GM19193 (cell line): ENCODE measurements around the gene AMPH.

Experiments used
- POLR2A ChIP-seq: IDR thresholded peaks from 4 replicates; pipeline ENCODE4 v1.6.1; 2011; ENCODE audit not compliant: insufficient read depth, insufficient read length; ENCODE audit errors: extremely low read depth

Gene AMPH

DNA sequence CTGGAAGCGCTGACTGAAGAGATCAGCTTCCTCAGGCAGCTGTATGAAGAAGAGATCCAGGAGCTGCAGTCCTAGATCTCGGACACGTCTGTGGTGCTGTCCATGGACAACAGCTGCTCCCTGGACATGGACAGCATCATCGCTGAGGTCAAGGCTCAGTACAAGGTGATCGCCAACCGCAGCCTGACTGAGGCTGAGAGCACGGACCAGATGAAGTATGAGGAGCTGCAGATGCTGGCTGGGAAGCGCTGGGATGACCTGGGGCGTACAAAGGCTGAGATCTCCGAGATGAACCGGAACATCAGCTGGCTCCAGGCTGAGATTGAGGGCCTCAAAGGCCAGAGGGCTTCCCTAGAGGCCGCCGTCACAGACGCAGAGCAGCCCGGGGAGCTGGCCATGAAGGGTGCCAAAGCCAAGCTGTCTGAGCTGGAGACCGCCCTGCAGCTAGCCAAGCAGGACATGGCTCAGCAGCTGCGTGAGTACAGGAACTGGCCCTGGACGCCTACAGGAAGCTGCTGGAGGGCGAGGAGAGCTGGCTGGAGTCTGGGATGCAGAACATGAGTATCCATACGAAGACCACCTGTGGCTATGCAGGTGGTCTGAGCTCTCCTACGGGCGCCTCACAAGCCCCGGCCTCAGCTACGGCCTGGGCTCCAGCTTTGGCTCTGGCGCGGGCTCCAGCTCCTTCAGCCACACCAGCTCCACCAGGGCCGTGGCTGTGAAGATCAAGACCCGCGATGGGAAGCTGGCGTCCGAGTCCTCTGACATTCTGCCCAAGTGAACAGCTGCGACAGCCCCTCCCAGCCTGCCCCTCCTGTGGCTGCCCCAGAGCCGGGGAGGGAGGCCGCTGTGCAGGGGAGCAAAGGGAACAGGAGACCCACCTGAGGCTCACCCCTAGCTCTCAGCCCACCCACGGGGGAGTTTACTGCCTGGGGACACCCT is 24.9 kb upstream of the AMPH start:
- no peak for TF ChIP-seq POLR2A

DNA sequence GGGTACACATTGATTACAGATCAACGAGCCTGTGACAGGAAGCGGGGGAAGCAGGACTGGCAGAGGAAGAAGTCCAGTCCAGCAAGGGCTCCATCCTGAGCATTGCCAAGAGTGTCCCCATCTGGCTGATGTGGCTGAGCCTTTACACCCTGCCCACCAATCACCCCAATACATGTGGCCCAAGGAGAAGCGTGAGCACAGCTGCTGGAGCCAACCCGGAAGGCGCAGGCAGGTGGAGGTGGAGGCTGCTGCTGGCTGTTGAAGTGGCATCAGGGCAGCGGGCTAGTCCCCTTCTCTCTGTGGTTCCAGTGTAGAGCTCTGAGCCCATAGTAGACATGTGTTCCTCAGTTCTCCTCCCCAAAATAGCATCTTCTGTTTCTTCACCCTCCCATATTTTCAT is 6.8 kb upstream of the AMPH start:
- no peak for TF ChIP-seq POLR2A

- TF ChIP-seq POLR2A: no peak
These were observed 1.2 kb upstream of the AMPH start for GRCh38 chr7:38632411-38632810.

GRCh38 chr7:38629651-38630510 is 1.3 kb downstream of the AMPH start:
- no peak for TF ChIP-seq POLR2A

GRCh38 chr7:38628630-38629385 is 2.4 kb downstream of the AMPH start:
- TF ChIP-seq POLR2A: no peak

DNA sequence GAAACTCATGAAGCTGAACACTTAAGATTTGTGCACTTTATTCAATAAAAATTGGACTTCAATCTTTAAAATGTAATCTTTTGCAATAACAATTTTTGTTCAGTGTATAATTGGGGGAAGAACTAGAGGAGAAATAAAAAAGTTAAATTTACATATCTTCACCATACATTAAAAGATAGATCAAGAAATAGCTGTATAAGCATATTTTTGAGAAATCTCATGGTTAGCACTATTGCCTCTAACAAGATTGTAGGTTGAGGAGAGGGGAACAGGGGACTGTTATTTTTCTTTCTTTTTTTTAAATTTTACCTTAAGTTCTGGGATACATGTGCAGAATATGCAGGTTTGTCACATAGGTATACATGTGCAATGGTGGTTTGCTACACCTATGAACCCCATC is 5.3 kb downstream of the AMPH start:
- TF ChIP-seq POLR2A: no peak

- no peak for TF ChIP-seq POLR2A
These were observed 15.5 kb downstream of the AMPH start for GRCh38 chr7:38615665-38616064.

GRCh38 chr7:38607466-38607865 is 23.7 kb downstream of the AMPH start:
- no peak for TF ChIP-seq POLR2A

DNA sequence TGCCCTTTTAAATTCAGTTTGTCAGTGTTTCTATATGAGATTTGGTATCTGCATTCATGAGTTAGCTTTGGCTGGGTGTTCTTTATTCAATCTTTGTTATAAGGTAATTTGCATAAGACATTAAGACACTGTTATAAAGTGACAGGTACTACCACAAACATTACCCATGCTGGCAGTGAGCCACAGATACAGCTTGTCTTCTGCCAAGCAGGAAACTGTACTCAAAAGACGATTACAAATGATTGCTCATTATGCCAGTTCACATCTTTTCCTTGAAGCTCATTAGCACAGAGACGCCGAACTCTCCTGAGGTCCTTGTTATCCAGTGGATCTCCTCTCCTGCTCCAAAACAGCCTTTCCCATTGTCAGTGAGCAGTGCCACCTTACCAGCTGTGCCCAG is 30.4 kb downstream of the AMPH start:
- no peak for TF ChIP-seq POLR2A

DNA sequence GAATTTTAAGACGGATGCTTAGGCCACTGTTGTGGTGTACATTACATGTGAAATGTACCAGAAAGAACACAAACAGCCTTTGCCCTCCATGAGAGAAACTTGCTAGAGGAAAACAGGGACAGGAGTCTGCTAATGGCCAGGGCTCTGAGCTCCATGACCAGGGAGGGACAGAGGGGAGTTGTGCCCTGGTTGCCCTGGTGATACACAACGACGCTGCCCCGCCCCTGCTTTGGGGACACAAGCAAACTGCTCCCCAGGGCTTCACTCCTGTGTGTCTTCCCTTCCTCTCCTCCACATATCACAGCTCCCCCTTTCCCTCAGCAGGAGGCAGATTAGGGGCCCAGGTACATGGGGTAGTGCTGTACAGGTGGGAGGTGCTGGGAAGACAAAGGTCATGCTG is 36.2 kb downstream of the AMPH start:
- TF ChIP-seq POLR2A: no peak

GRCh38 chr7:38592737-38593288 is 38.4 kb downstream of the AMPH start:
- no peak for TF ChIP-seq POLR2A

DNA sequence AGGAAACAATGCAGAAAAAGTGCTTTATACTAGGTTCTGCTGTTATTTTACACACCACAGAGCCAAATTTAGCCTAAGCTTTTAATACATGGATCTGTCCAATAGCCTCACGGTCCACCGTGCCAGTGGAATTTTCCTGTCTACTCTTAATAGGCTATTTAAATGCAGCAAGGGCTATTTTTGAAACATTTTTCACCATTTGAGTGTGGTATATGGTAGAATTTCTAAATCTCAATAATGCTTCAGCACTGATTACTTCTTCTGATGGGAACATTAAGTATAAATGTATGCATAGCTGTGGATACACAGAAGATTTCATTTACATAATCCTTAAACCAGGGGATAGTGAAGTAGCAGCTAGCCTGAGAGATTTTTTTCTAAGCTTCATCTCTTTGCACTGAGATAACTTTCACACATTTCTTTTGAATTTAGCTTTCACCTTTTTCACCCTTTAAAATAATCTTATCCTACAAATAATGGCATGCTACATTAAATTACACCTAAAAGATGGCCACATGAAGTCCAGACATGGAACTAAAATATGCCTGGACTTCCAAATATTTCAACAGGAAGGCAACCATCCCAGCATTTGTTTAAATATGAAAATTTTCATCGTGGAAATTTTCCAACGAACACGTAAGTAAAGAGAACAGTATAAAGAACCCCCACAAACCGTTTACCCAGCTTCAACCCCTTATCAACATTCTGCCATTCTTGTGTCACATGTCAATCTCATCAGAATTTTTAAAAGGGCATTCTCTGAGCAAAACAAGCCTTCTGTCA is 45.4 kb downstream of the AMPH start:
- no peak for TF ChIP-seq POLR2A

DNA sequence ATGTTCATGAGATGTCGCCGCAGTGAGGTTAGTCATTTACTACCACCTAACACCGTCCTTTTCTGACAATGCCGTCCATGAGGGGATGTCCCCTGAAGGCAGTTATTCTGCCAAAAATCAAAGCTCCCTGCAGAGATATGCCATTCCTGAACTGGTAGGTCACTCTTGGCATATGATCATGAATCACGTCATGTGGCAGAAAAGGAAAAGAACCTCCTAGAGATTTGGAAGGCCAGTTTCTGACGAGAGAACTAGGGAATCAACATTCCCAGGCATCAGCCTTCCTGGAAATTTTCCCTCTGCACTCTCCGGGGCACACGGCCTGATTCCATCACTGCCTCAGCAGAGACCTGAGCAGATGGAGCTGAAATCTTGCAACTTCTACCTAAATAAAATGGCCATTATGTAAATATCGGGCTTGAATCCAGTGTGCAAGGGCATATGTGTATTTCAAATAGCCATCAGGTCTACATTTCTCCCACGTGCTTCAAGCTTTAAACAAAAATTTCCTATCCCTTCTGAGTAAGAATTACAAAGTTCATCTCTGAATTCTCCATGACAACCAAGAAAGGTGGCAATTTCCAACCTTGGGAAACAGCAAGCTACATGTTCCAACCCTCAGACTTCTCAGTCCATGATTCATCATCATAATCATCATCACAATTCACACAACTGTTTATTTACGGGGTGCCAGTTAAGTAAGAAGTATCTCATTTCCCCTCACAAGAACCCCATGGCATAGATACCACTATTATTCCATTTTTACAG is 46.5 kb downstream of the AMPH start:
- TF ChIP-seq POLR2A: no peak
